CD14-positive monocyte (primary cell): ENCODE results near the gene GRB14. TPM values are rescaled to one million over a fixed set of nuclear protein-coding genes. Genes with fewer than 3 reads are reported as not detected.

Experiments
- DNase-seq, 3 donors: peaks; one replicate each; pipeline ENCODE4 v3.0.0-alpha.2; 2011 to 2022
- H2AFZ ChIP-seq: 2 replicates; pipeline ENCODE4 v1.6.0; 2012; ENCODE audit warnings: mild to moderate bottlenecking, low read depth, low read length, inconsistent platforms; ENCODE audit not compliant: insufficient read depth, poor library complexity, severe bottlenecking
- H3K27ac ChIP-seq, 2 donors: 1 replicate in 1 of 2; 2 replicates in 1 of 2; pipeline ENCODE4 v1.5.1; 2012 to 2013; ENCODE audit warnings: low read length in 2 of 2, control low read depth in 1 of 2, inconsistent platforms in 1 of 2, low read depth in 1 of 2, mild to moderate bottlenecking in 1 of 2
- H3K27me3 ChIP-seq, 2 donors: one replicate each; pipeline versions ENCODE4 v1.6.0 to v1.6.1; 2011 to 2013; ENCODE audit warnings: low read length in 2 of 2; ENCODE audit not compliant: control insufficient read depth in 2 of 2, insufficient read depth in 2 of 2
- H3K36me3 ChIP-seq, 2 donors: replicated peaks in 1 of 2; 1 replicate in 1 of 2; 2 replicates in 1 of 2; pipeline versions ENCODE4 v1.5.1 to v1.6.1; 2012 to 2013; ENCODE audit warnings: low read length in 2 of 2, control low read depth in 1 of 2, inconsistent platforms in 1 of 2, mild to moderate bottlenecking in 1 of 2; ENCODE audit not compliant: insufficient read depth in 2 of 2, control insufficient read depth in 1 of 2
- H3K4me1 ChIP-seq, 2 donors: 1 replicate in 1 of 2; 2 replicates in 1 of 2; pipeline versions ENCODE4 v1.5.1 to v1.6.1; 2012 to 2013; ENCODE audit warnings: low read length in 2 of 2, control low read depth in 1 of 2, inconsistent platforms in 1 of 2, mild to moderate bottlenecking in 1 of 2, moderate library complexity in 1 of 2; ENCODE audit not compliant: insufficient read depth in 2 of 2, control insufficient read depth in 1 of 2
- H3K4me2 ChIP-seq: replicated peaks from 2 replicates; pipeline ENCODE3; 2012; ENCODE audit warnings: low read length, moderate library complexity, mild to moderate bottlenecking; ENCODE audit not compliant: poor library complexity, severe bottlenecking; ENCODE audit errors: extremely low read depth
- H3K4me3 ChIP-seq, 3 experiments: fragments of 200-600 bp in 1 of 3; sonication (generic) in 1 of 3; replicated peaks in 1 of 3; 1 replicate in 2 of 3; 2 replicates in 1 of 3; pipeline ENCODE4 v1.5.1; 2011 to 2013; ENCODE audit warnings: low read length in 3 of 3, mild to moderate bottlenecking in 3 of 3, control low read depth in 2 of 3, low read depth in 2 of 3, inconsistent platforms in 1 of 3, moderate library complexity in 1 of 3
- H3K79me2 ChIP-seq: 2 replicates; pipeline ENCODE4 v1.6.0; 2012; ENCODE audit warnings: mild to moderate bottlenecking, control low read depth, inconsistent platforms, low read length, moderate library complexity; ENCODE audit not compliant: insufficient read depth
- H3K9ac ChIP-seq: 2 replicates; pipeline ENCODE4 v1.6.0; 2017; ENCODE audit warnings: low read length, mild to moderate bottlenecking; ENCODE audit not compliant: insufficient read depth, poor library complexity, severe bottlenecking
- H3K9me3 ChIP-seq, 2 donors: replicated peaks in 1 of 2; 1 replicate in 1 of 2; 2 replicates in 1 of 2; pipeline versions ENCODE4 v1.5.1 to v1.6.1; 2012 to 2013; ENCODE audit warnings: low read length in 2 of 2, control low read depth in 1 of 2; ENCODE audit not compliant: control insufficient read depth in 1 of 2, insufficient read depth in 1 of 2
- H4K20me1 ChIP-seq: 2 replicates; pipeline ENCODE4 v1.6.0; 2012; ENCODE audit warnings: mild to moderate bottlenecking, low read length, control low read depth, moderate library complexity; ENCODE audit not compliant: insufficient read depth
- H3K27ac Mint-ChIP-seq, 7 donors: one replicate each; pipeline ENCODE4 v1.8.0; 2020; ENCODE audit warnings: mild to moderate bottlenecking in 7 of 7, mixed read lengths in 7 of 7, moderate library complexity in 6 of 7, inconsistent platforms in 2 of 7
- H3K27me3 Mint-ChIP-seq, 3 donors: one replicate each; pipeline ENCODE4 v1.8.0; 2021 to 2022; ENCODE audit warnings: low read depth in 3 of 3, mild to moderate bottlenecking in 3 of 3, mixed read lengths in 3 of 3, moderate library complexity in 3 of 3, inconsistent platforms in 1 of 3
- H3K36me3 Mint-ChIP-seq, 2 donors: one replicate each; pipeline ENCODE4 v1.8.0; 2020; ENCODE audit warnings: mixed read lengths in 2 of 2, inconsistent platforms in 1 of 2, mild to moderate bottlenecking in 1 of 2
- H3K4me1 Mint-ChIP-seq: one replicate; pipeline ENCODE4 v1.8.0; 2020; ENCODE audit warnings: mild to moderate bottlenecking, mixed read lengths
- H3K4me3 Mint-ChIP-seq, 2 donors: one replicate each; pipeline ENCODE4 v1.8.0; 2020; ENCODE audit warnings: mild to moderate bottlenecking in 2 of 2, mixed read lengths in 2 of 2, moderate library complexity in 1 of 2
- H3K9me3 Mint-ChIP-seq, 7 donors: one replicate each; pipeline ENCODE4 v1.8.0; 2020 to 2022; ENCODE audit warnings: mixed read lengths in 7 of 7, mild to moderate bottlenecking in 6 of 7, moderate library complexity in 6 of 7, inconsistent platforms in 2 of 7
- CTCF ChIP-seq: fragments of 200-600 bp; IDR thresholded peaks from one replicate; pipeline ENCODE4 v1.8.0; 2022; ENCODE audit warnings: antibody characterized with exemption, mild to moderate bottlenecking
- WGBS: methylation state at CpG from one replicate; pipeline ENCODE4 v1.1.5; 2013; ENCODE audit warnings: missing lambda C conversion rate; ENCODE audit not compliant: insufficient coverage; 5-methylcytosine and 5-hydroxymethylcytosine counted together
- intact Hi-C, 2 donors: fragments of 100-400 bp; cut with micrococcal nuclease; formaldehyde crosslinking; loops; one replicate each; pipeline versions ENCODE4 v1.15.0 to v1.15.1; 2023
- polyA minus RNA-seq: library from RNA; depleted of rRNA, polyadenylated mRNA; stranded (reverse); fragments of >200 nt; gene quantifications from 2 replicates; pipeline ENCODE4 v1.2.3, GENCODE V29; 2012
- polyA plus RNA-seq, 3 donors: library from polyadenylated mRNA; depleted of rRNA in 1 of 3; unstranded in 2 of 3; stranded (reverse) in 1 of 3; fragments of 300-500 nt in 2 of 3; fragments of >200 nt in 1 of 3; fragmentation: Illumina TruSeq in 2 of 3; gene quantifications; 1 replicate in 2 of 3; 2 replicates in 1 of 3; pipeline ENCODE4 v1.2.3, GENCODE V29; 2012 to 2021
- total RNA-seq, 12 experiments: library from RNA in 1 of 12; stranded (reverse) in 1 of 12; fragments of 120-200 nt in 1 of 12; gene quantifications; one replicate each; pipeline ENCODE4 v1.2.4 and lab custom pipeline; 2013 to 2026; ENCODE audit warnings: mixed read lengths in 6 of 12, inconsistent platforms in 1 of 12

Gene GRB14
- total RNA-seq (2013) = 0.77 TPM
- polyA plus RNA-seq (under 1 TPM in 2 of 3 donors, not detected in 1; 0.20 to 0.28 TPM), polyA minus RNA-seq (not detected in 2 replicates), total RNA-seq (lab: John Stamatoyannopoulos, UW) (0 to 1.1 (median 0.04) reads per million in 11 experiments)

- H3K27me3 ChIP-seq = peaks cover 39 to 50% of the 10 kb centered on the region in 2 donors
- peaks cover 0 to 14% (median 3%) of the 10 kb centered on the region in 7 donors for H3K9me3 Mint-ChIP-seq
- H3K4me3 ChIP-seq = no peak within 1 kb of the TSS
- H3K9ac ChIP-seq = no peak within 1 kb of the TSS
- H3K27me3 Mint-ChIP-seq = peaks cover 29 to 57% (median 48%) of the 10 kb centered on the region in 3 donors
- peak within 1 kb of the TSS; percentile 29 for H2AFZ ChIP-seq
- 1% methylated on average over 71 of the region's 96 CpGs for WGBS
- no peaks in the 10 kb centered on the region for H3K36me3 Mint-ChIP-seq
- peak within 1 kb of the TSS in 1 of 7 donors; percentile 30 for H3K27ac Mint-ChIP-seq
- DNase-seq = no peak
- peak within 1 kb of the TSS; percentile 64 to 90 for H3K4me3 Mint-ChIP-seq
- peaks cover 0 to 4% of the 10 kb centered on the region in 2 donors for H3K9me3 ChIP-seq
- H3K4me2 ChIP-seq = peak within 1 kb of the TSS; percentile 43
- no peaks in the 10 kb centered on the region for H4K20me1 ChIP-seq
- peaks cover 0 to 4% of the 10 kb centered on the region in 2 donors for H3K4me1 ChIP-seq
- H3K79me2 ChIP-seq = no peaks in the 10 kb centered on the region
- H3K36me3 ChIP-seq = no peaks in the 10 kb centered on the region
- H3K4me1 Mint-ChIP-seq = peaks cover 3% of the 10 kb centered on the region
- no peak within 1 kb of the TSS for H3K27ac ChIP-seq
- no peak for TF ChIP-seq CTCF
- intact Hi-C loops = no loop called here
Observed at GRCh38 chr2:164620873-164621763, at the start of gene GRB14. GRB14 (minus strand) TSS chr2:164621482; CDS start chr2:164621309, 173 bp downstream.

- H3K27me3 ChIP-seq = no peaks in the 10 kb centered on the region
- no peaks in the 10 kb centered on the region for H3K79me2 ChIP-seq
- no peak overlapping the region for H3K9ac ChIP-seq
- Mint-ChIP-seq H3K27me3 (peaks cover 0 to 3% (median 0%) of the 10 kb centered on the region in 3 donors), H3K4me1 (no peaks in the 10 kb centered on the region), H3K9me3 (peaks cover 0 to 6% (median 0%) of the 10 kb centered on the region in 7 donors), H3K27ac (no peak overlapping the region), H3K4me3 (no peak overlapping the region), H3K36me3 (no peaks in the 10 kb centered on the region)
- no peak for TF ChIP-seq CTCF
- H4K20me1 ChIP-seq = no peaks in the 10 kb centered on the region
- no peak for DNase-seq
- H3K4me3 ChIP-seq = no peak overlapping the region
- H3K36me3 ChIP-seq = no peaks in the 10 kb centered on the region
- no peak overlapping the region for H3K4me2 ChIP-seq
- H2AFZ ChIP-seq = no peak overlapping the region
- no peaks in the 10 kb centered on the region for H3K4me1 ChIP-seq
- H3K9me3 ChIP-seq = no peaks in the 10 kb centered on the region
- intact Hi-C loops = no loop called here
- H3K27ac ChIP-seq = no peak overlapping the region
Observed at GRCh38 chr2:164669291-164669690, 48.0 kb upstream of the GRB14 start.
